Tibial nerve (tissue), 4 donors: ENCODE results near the gene PPP1R14C. TPM values are rescaled to one million over a fixed set of nuclear protein-coding genes. Genes with fewer than 3 reads are reported as not detected.

Experiments used
- DNase-seq, 2 donors: peaks; one replicate each; pipeline ENCODE4 v3.0.0-alpha.2; 2019; ENCODE audit warnings: low spot score in 2 of 2
- H3K27ac ChIP-seq, 4 donors: fragments of 200-600 bp; sonication (generic) in 3 of 4; one replicate each; pipeline ENCODE4 v1.5.1; 2017 to 2019; ENCODE audit warnings: mild to moderate bottlenecking in 1 of 4
- H3K27me3 ChIP-seq, 2 donors: fragments of 200-600 bp; sonication (generic) in 1 of 2; one replicate each; pipeline versions ENCODE4 v1.5.1 to v1.6.0; 2017 to 2019
- H3K36me3 ChIP-seq, 3 donors: fragments of 200-600 bp; sonication (generic); one replicate each; pipeline ENCODE4 v1.5.1; 2018 to 2019
- H3K4me1 ChIP-seq, 4 donors: fragments of 200-600 bp; sonication (generic) in 3 of 4; one replicate each; pipeline ENCODE4 v1.5.1; 2017 to 2019
- H3K4me3 ChIP-seq, 4 donors: fragments of 200-600 bp; sonication (generic) in 3 of 4; one replicate each; pipeline ENCODE4 v1.5.1; 2017 to 2019; ENCODE audit warnings: mild to moderate bottlenecking in 1 of 4, moderate library complexity in 1 of 4
- H3K9me3 ChIP-seq, 4 donors: fragments of 200-600 bp; sonication (generic) in 3 of 4; one replicate each; pipeline ENCODE4 v1.5.1; 2017 to 2019
- EP300 ChIP-seq, 2 donors: sonication (generic); formaldehyde crosslinking; IDR thresholded peaks; one replicate each; pipeline ENCODE4 v1.6.1; 2017; ENCODE audit warnings: antibody characterized with exemption in 2 of 2, mild to moderate bottlenecking in 1 of 2
- POLR2A ChIP-seq, 2 donors: fragments of 450-650 bp; IDR thresholded peaks; one replicate each; pipeline ENCODE4 v1.6.1; 2017; ENCODE audit warnings: antibody characterized with exemption in 2 of 2, mild to moderate bottlenecking in 2 of 2, moderate library complexity in 2 of 2
- WGBS, 2 donors: methylation state at CpG; one replicate each; pipeline ENCODE4 v1.1.5; 2018; 5-methylcytosine and 5-hydroxymethylcytosine counted together
- total RNA-seq, 4 donors: library from RNA; depleted of rRNA; stranded (reverse); fragments of >200 nt; gene quantifications; one replicate each; pipeline ENCODE4 v1.1.0, GENCODE V29; 2016
- TF ChIP-seq, protein P1 (sequence below), 5 experiments: fragments of 200-600 bp in 3 of 5; fragments of 450-650 bp in 2 of 5; sonication (generic) in 3 of 5; IDR thresholded peaks; one replicate each; pipeline ENCODE4 v1.5.1; 2016 to 2019; ENCODE audit warnings: antibody characterized with exemption in 5 of 5, mild to moderate bottlenecking in 3 of 5, moderate library complexity in 2 of 5

PPP1R14C gene
- total RNA-seq, 4 donors from 2014 or later = 0.42 TPM; not detected in 3

DNA sequence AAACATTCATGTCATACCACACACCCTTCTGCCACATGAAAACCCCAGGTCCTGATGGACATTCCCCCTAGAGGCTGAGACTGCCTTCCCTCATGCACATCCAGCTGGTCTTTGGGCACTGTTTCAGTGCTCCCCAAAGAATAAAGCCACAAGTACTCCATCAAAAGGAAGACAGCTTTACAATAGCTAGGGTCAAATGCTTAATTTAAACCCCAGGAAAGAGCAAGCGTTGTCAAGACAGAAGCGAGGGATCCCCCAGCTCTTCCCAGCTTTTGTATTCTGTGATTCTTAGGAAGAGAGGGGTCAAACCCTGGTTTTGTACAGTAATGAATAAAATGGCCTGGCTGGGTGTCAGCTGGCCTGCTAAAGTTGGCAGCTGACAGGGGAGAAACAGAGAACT is 143.6 kb downstream of the PPP1R14C start:
- H3K36me3 ChIP-seq = no peaks in the 10 kb centered on the region
- no peak for DNase-seq
- 52 to 55% methylated on average over 2 of the region's 2 CpGs for WGBS, 2 donors
- H3K4me1 ChIP-seq = no peaks in the 10 kb centered on the region
- H3K4me3 ChIP-seq = no peak overlapping the region
- TF ChIP-seq POLR2A (IDR thresholded peaks at IDR 0.05) (no peak), EP300 (IDR thresholded peaks at IDR 0.05) (no peak)
- TF ChIP-seq, protein P1, sequence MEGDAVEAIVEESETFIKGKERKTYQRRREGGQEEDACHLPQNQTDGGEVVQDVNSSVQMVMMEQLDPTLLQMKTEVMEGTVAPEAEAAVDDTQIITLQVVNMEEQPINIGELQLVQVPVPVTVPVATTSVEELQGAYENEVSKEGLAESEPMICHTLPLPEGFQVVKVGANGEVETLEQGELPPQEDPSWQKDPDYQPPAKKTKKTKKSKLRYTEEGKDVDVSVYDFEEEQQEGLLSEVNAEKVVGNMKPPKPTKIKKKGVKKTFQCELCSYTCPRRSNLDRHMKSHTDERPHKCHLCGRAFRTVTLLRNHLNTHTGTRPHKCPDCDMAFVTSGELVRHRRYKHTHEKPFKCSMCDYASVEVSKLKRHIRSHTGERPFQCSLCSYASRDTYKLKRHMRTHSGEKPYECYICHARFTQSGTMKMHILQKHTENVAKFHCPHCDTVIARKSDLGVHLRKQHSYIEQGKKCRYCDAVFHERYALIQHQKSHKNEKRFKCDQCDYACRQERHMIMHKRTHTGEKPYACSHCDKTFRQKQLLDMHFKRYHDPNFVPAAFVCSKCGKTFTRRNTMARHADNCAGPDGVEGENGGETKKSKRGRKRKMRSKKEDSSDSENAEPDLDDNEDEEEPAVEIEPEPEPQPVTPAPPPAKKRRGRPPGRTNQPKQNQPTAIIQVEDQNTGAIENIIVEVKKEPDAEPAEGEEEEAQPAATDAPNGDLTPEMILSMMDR (IDR thresholded peaks at IDR 0.05) = no peak
- H3K27me3 ChIP-seq = peaks cover 0 to 3% of the 10 kb centered on the region in 2 donors
- H3K27ac ChIP-seq = no peak overlapping the region
- H3K9me3 ChIP-seq = peaks cover 0 to 15% (median 0%) of the 10 kb centered on the region in 4 donors

DNA sequence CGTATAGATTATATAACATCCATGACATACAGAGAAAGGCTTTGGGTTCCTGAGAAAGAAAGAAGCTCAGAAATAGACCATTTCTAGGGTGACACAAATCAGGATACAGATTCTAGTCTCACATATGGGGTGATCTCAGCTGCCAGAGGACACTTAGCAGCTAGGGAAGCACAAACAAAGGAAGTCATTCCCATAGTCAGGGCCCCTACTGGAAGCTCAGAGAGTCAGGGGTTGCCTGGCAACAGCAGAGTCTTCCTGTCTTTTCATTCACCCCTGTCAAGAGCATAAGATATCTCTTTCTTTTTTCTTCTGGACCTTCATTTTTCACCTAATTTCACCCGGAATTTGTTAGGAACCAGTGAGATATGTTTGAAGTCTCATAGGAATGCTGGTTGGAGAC is 144.1 kb downstream of the PPP1R14C start:
- TF ChIP-seq, protein P1 (IDR thresholded peaks at IDR 0.05) = no peak
- no peak for TF ChIP-seq POLR2A (IDR thresholded peaks at IDR 0.05)
- no peak for TF ChIP-seq EP300 (IDR thresholded peaks at IDR 0.05)
- no peak for DNase-seq
- peaks cover 0 to 3% of the 10 kb centered on the region in 2 donors for H3K27me3 ChIP-seq
- no peaks in the 10 kb centered on the region for H3K4me1 ChIP-seq
- WGBS, 2 donors = 93 to 96% methylated on average over 2 of the region's 2 CpGs
- H3K9me3 ChIP-seq = peaks cover 0 to 15% (median 0%) of the 10 kb centered on the region in 4 donors
- H3K27ac ChIP-seq = no peak overlapping the region
- H3K36me3 ChIP-seq = no peaks in the 10 kb centered on the region
- no peak overlapping the region for H3K4me3 ChIP-seq

DNA sequence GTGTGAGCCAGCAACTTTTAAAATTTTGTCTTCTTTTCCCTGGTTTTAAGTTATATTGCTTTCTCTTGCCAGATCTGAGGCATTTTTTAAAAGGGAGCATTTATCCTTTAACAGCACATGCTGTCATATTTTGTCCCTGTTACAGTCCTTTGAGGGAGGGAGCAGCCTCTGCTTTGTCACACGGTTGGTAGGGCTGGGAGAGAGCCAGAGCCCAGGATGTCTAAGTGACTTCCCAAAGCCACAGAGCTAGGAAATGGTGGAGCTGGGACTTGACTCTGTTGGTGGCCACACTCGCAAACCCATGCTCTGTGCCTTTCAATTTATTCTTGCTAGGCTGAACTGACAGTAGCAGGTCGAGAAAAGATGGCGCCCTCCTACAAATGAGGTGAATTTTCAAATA is 145.6 kb downstream of the PPP1R14C start:
- H3K27ac ChIP-seq = no peak overlapping the region
- H3K4me1 ChIP-seq = no peaks in the 10 kb centered on the region
- no peak for DNase-seq
- H3K9me3 ChIP-seq = peaks cover 0 to 9% (median 0%) of the 10 kb centered on the region in 4 donors
- no peaks in the 10 kb centered on the region for H3K36me3 ChIP-seq
- 80 to 84% methylated on average over 4 of the region's 4 CpGs for WGBS, 2 donors
- H3K27me3 ChIP-seq = peaks cover 0 to 3% of the 10 kb centered on the region in 2 donors
- TF ChIP-seq POLR2A (IDR thresholded peaks at IDR 0.05) = no peak
- TF ChIP-seq, protein P1 (IDR thresholded peaks at IDR 0.05) = no peak
- no peak for TF ChIP-seq EP300 (IDR thresholded peaks at IDR 0.05)
- H3K4me3 ChIP-seq = no peak overlapping the region

DNA sequence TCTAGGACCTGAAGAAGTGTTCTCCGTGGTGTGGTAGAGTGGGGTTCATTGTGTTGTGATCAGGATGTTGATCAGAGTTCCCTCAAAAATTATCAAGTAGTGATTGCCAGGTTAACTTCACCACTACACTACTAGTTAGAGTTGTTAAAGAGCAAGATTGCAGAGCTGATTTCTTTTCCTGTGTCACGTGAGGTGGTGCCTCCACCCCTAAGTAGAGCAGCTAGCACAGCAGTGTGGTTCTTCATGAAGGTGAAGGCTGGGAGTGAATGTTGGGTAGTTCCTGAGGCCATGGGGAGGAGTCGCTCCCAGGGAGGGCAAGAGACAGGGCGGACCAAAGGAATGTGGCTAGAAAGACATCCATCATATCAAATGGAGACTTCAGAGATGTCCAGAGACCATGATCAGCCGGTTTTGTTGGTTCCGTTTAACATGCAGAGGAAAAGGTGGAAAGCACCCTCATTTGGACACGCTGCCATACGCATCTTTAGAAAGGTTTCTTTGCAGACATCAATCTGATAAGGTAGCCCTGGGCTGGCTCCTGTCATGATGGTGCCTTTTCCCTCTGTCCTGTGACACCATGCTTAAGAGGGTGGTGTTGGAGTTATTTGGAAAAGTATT is 146.7 kb downstream of the PPP1R14C start:
- Histone ChIP-seq H3K27ac (no peak overlapping the region), H3K27me3 (peaks cover 0 to 3% of the 10 kb centered on the region in 2 donors), H3K36me3 (no peaks in the 10 kb centered on the region), H3K4me1 (no peaks in the 10 kb centered on the region), H3K9me3 (peaks cover 0 to 9% (median 0%) of the 10 kb centered on the region in 4 donors), H3K4me3 (no peak overlapping the region)
- no peak for DNase-seq
- TF ChIP-seq, protein P1 (IDR thresholded peaks at IDR 0.05) = no peak
- TF ChIP-seq POLR2A (IDR thresholded peaks at IDR 0.05) = no peak
- TF ChIP-seq EP300 (IDR thresholded peaks at IDR 0.05) = no peak
- 82 to 93% methylated on average over 8 of the region's 8 CpGs for WGBS, 2 donors

DNA sequence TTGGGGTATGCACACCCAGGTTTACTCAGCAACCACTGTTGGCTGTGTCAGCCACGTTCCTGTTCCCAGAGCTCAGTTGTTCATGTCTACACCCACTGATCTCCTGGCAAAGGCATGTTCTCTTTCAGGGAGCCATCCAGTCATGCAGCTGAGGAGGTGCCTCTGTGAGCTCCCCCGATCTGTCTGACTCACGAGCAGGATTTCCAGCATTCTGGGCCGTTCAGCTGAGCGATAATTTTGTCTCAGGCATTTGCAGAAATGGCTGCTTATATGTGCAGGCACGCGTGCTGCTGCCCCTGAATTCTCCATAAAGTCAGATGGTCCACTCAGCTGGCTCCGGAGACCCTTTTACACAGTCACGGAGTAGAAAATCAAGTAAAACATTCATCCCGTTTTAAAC is 147.6 kb downstream of the PPP1R14C start:
- Histone ChIP-seq H3K27ac (no peak overlapping the region), H3K4me3 (no peak overlapping the region), H3K9me3 (peaks cover 0 to 9% (median 0%) of the 10 kb centered on the region in 4 donors), H3K4me1 (no peaks in the 10 kb centered on the region), H3K36me3 (no peaks in the 10 kb centered on the region), H3K27me3 (no peaks in the 10 kb centered on the region)
- TF ChIP-seq EP300 (IDR thresholded peaks at IDR 0.05) (no peak), POLR2A (IDR thresholded peaks at IDR 0.05) (no peak)
- TF ChIP-seq, protein P1 (IDR thresholded peaks at IDR 0.05) = no peak
- WGBS, 2 donors = 59 to 60% methylated on average over 10 of the region's 10 CpGs
- DNase-seq = no peak
